Spleen (tissue), 11 donors: Measurements from ENCODE around the gene ELOB. TPM values are rescaled to one million over a fixed set of nuclear protein-coding genes. Genes with fewer than 3 reads are reported as not detected.

ENCODE experiments used
- DNase-seq: peaks from one replicate; pipeline ENCODE4 v3.0.0-alpha.2; 2020
- H3K27ac ChIP-seq, 8 donors: fragments of 200-600 bp; sonication (generic) in 7 of 8; 1 replicate in 4 of 8; 2 replicates in 4 of 8; pipeline versions ENCODE4 v1.5.0 to v1.8.0; 2016 to 2021; ENCODE audit warnings: inconsistent platforms in 4 of 8, mild to moderate bottlenecking in 4 of 8, moderate library complexity in 1 of 8
- H3K27me3 ChIP-seq, 7 donors: fragments of 200-600 bp; sonication (generic) in 6 of 7; replicated peaks in 1 of 7; 1 replicate in 4 of 7; 2 replicates in 3 of 7; pipeline versions ENCODE4 v1.5.0 to v1.8.0; 2016 to 2021; ENCODE audit warnings: inconsistent platforms in 3 of 7, mild to moderate bottlenecking in 1 of 7
- H3K36me3 ChIP-seq, 6 donors: fragments of 200-600 bp; sonication (generic) in 5 of 6; 1 replicate in 4 of 6; 2 replicates in 2 of 6; pipeline versions ENCODE4 v1.5.0 to v1.8.0; 2016 to 2021; ENCODE audit warnings: inconsistent platforms in 2 of 6
- H3K4me1 ChIP-seq, 6 donors: fragments of 200-600 bp; sonication (generic) in 5 of 6; 1 replicate in 3 of 6; 2 replicates in 3 of 6; pipeline versions ENCODE4 v1.5.0 to v1.8.0; 2016 to 2021; ENCODE audit warnings: inconsistent platforms in 3 of 6
- H3K4me3 ChIP-seq, 8 donors: fragments of 200-600 bp; sonication (generic) in 7 of 8; 1 replicate in 4 of 8; 2 replicates in 4 of 8; pipeline versions ENCODE4 v1.5.0 to v1.8.0; 2016 to 2021; ENCODE audit warnings: inconsistent platforms in 4 of 8, mild to moderate bottlenecking in 4 of 8, moderate library complexity in 2 of 8
- H3K9me3 ChIP-seq, 8 donors: fragments of 200-600 bp; sonication (generic) in 7 of 8; 1 replicate in 4 of 8; 2 replicates in 4 of 8; pipeline versions ENCODE4 v1.5.0 to v1.8.0; 2016 to 2021; ENCODE audit warnings: inconsistent platforms in 4 of 8
- POLR2A ChIP-seq, 3 donors: fragments of 450-650 bp; IDR thresholded peaks; one replicate each; pipeline ENCODE4 v1.5.1; 2017; ENCODE audit warnings: antibody characterized with exemption in 3 of 3, mild to moderate bottlenecking in 1 of 3
- POLR2AphosphoS5 ChIP-seq, 3 donors: sonication (generic); formaldehyde crosslinking; IDR thresholded peaks; one replicate each; pipeline ENCODE4 v1.5.1; 2017; ENCODE audit warnings: antibody characterized with exemption in 3 of 3
- WGBS, 5 donors: extraction: QIAGEN DNeasy Blood & Tissue Kit in 3 of 5; methylation state at CpG; one replicate each; pipeline versions ENCODE4 v1.1.5 to v1.1.7; 2013 to 2018; 5-methylcytosine and 5-hydroxymethylcytosine counted together
- intact Hi-C: fragments of 100-400 bp; cut with DNase I; formaldehyde crosslinking; loops from one replicate; pipeline ENCODE4 v1.15.0; 2023; ENCODE audit warnings: low total_unique reads
- polyA plus RNA-seq, 3 donors: library from polyadenylated mRNA; stranded (reverse); fragments of 200-250 nt; gene quantifications; one replicate each; pipeline ENCODE4 v1.2.1, GENCODE V29; 2013
- total RNA-seq, 7 donors: library from RNA; depleted of rRNA in 3 of 7; stranded (reverse); fragments of >200 nt in 3 of 7; fragmentation: NEBNext Ultra II Directional in 4 of 7; extraction: Animal tissue kit (Norgen Biotek cat#: 25700) in 4 of 7; gene quantifications; one replicate each; pipeline versions ENCODE4 v1.1.0 to v1.2.1, GENCODE V29; 2016 to 2021
- TF ChIP-seq, protein P1 (sequence below), 11 experiments: fragments of 200-600 bp in 7 of 11; fragments of 450-650 bp in 4 of 11; sonication (generic) in 4 of 11; IDR thresholded peaks in 8 of 11; conservative IDR thresholded peaks in 3 of 11; 1 replicate in 7 of 11; 2 replicates in 4 of 11; pipeline versions ENCODE4 v1.4.0 to v1.8.0; 2016 to 2021; ENCODE audit warnings: antibody characterized with exemption in 11 of 11, inconsistent platforms in 4 of 11, mild to moderate bottlenecking in 1 of 11
- donor health status: healthy with polysubstance abuse.
- donor health status: DM: no; HTN: no; CAD: no; lungs with moderate emphysema.
- donor health status: DM: no; HTN: no; CAD: no.
- donor health status: Bipolar disorder and iron deficiency.
- donor health status: healthy.
- donor health status: DM: no; HTN: no; CAD: no.
- donor health status: DM: yes; HTN: yes; CAD: no.

The ELOB gene
- total and polyA plus RNA-seq, 10 donors = 128 to 467 (median 219) TPM

DNA sequence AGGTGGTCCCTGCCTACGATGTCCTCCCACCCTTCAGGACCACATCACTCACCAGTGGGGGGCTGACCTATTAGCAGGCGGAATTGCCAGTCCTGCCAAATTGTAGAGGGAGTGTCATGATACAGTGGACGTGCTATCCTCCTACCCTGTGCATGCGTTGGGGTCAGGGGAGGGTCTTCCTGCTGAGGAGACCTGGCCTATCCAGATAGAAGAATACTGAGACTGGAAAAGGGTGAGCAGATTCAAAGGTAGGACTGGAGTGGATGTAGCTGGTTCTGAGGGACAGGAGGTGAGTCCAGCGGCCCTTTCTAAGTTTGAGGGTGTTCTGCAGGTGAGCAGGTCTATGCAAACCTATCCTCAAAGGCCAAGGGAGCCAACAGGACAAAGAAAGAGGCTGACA lies 29.2 kb upstream of the ELOB start:
- no peak for DNase-seq
- H3K27ac ChIP-seq = no peak overlapping the region
- H3K4me3 ChIP-seq = no peak overlapping the region

GRCh38 chr16:2804728-2805127 lies 27.6 kb upstream of the ELOB start:
- no peaks in the 10 kb centered on the region for H3K36me3 ChIP-seq
- DNase-seq = peak; percentile 52
- H3K27ac ChIP-seq = no peak overlapping the region
- no peaks in the 10 kb centered on the region for H3K4me1 ChIP-seq
- no peak overlapping the region for H3K4me3 ChIP-seq
- TF ChIP-seq POLR2A (IDR thresholded peaks at IDR 0.05) (no peak), POLR2AphosphoS5 (IDR thresholded peaks at IDR 0.05) (no peak)
- TF ChIP-seq, protein P1, sequence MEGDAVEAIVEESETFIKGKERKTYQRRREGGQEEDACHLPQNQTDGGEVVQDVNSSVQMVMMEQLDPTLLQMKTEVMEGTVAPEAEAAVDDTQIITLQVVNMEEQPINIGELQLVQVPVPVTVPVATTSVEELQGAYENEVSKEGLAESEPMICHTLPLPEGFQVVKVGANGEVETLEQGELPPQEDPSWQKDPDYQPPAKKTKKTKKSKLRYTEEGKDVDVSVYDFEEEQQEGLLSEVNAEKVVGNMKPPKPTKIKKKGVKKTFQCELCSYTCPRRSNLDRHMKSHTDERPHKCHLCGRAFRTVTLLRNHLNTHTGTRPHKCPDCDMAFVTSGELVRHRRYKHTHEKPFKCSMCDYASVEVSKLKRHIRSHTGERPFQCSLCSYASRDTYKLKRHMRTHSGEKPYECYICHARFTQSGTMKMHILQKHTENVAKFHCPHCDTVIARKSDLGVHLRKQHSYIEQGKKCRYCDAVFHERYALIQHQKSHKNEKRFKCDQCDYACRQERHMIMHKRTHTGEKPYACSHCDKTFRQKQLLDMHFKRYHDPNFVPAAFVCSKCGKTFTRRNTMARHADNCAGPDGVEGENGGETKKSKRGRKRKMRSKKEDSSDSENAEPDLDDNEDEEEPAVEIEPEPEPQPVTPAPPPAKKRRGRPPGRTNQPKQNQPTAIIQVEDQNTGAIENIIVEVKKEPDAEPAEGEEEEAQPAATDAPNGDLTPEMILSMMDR (IDR thresholded peaks at IDR 0.05 in 8 of 11, conservative IDR thresholded peaks at IDR 0.05 in 3 of 11) = no peak
- H3K27me3 ChIP-seq = peaks cover 0 to 22% (median 0%) of the 10 kb centered on the region in 7 donors
- 79 to 100% (median 95%) methylated on average over 1 to 4 of the region's 4 CpGs for WGBS, 5 donors
- intact Hi-C loops = no loop called here
- peaks cover 0 to 24% (median 15%) of the 10 kb centered on the region in 8 donors for H3K9me3 ChIP-seq

More for the DNA sequence above, 29.2 kb upstream of the ELOB start:
- TF ChIP-seq POLR2A (IDR thresholded peaks at IDR 0.05) (no peak), POLR2AphosphoS5 (IDR thresholded peaks at IDR 0.05) (no peak)
- TF ChIP-seq, protein P1 (IDR thresholded peaks at IDR 0.05 in 8 of 11, conservative IDR thresholded peaks at IDR 0.05 in 3 of 11) = no peak
- H3K4me1 ChIP-seq = no peaks in the 10 kb centered on the region
- H3K36me3 ChIP-seq = no peaks in the 10 kb centered on the region
- peaks cover 0 to 24% (median 15%) of the 10 kb centered on the region in 8 donors for H3K9me3 ChIP-seq
- peaks cover 0 to 36% (median 0%) of the 10 kb centered on the region in 7 donors for H3K27me3 ChIP-seq
- WGBS, 5 donors = 74 to 78% (median 77%) methylated on average over 5 of the region's 5 CpGs
- intact Hi-C loops = no loop called here

GRCh38 chr16:2803545-2804195 lies 26.6 kb upstream of the ELOB start:
- intact Hi-C loops = no loop called here
- peaks cover 0 to 24% (median 15%) of the 10 kb centered on the region in 8 donors for H3K9me3 ChIP-seq
- no peak overlapping the region for H3K27ac ChIP-seq
- H3K4me1 ChIP-seq = no peaks in the 10 kb centered on the region
- DNase-seq = no peak
- peaks cover 0 to 32% (median 6%) of the 10 kb centered on the region in 7 donors for H3K27me3 ChIP-seq
- 73 to 85% (median 80%) methylated on average over 3 of the region's 3 CpGs for WGBS, 5 donors
- TF ChIP-seq POLR2AphosphoS5 (IDR thresholded peaks at IDR 0.05) (no peak), POLR2A (IDR thresholded peaks at IDR 0.05) (no peak)
- TF ChIP-seq, protein P1 (IDR thresholded peaks at IDR 0.05 in 8 of 11, conservative IDR thresholded peaks at IDR 0.05 in 3 of 11) = no peak
- H3K4me3 ChIP-seq = no peak overlapping the region
- H3K36me3 ChIP-seq = no peaks in the 10 kb centered on the region

- Histone ChIP-seq H3K27me3 (peaks cover 0 to 46% (median 9%) of the 10 kb centered on the region in 7 donors), H3K36me3 (no peaks in the 10 kb centered on the region), H3K27ac (no peak overlapping the region), H3K9me3 (peaks cover 0 to 22% (median 15%) of the 10 kb centered on the region in 8 donors), H3K4me3 (no peak overlapping the region), H3K4me1 (peaks cover 0 to under 1% (median 0%) of the 10 kb centered on the region in 6 donors)
- intact Hi-C loops = no loop called here
- WGBS, 5 donors = 63 to 87% (median 72%) methylated on average over 1 of the region's 1 CpG
- no peak for TF ChIP-seq POLR2A (IDR thresholded peaks at IDR 0.05)
- TF ChIP-seq, protein P1 (IDR thresholded peaks at IDR 0.05 in 8 of 11, conservative IDR thresholded peaks at IDR 0.05 in 3 of 11) = no peak
- TF ChIP-seq POLR2AphosphoS5 (IDR thresholded peaks at IDR 0.05) = no peak
- DNase-seq = peak; percentile 11
Measured at GRCh38 chr16:2799859-2800226, 22.8 kb upstream of the ELOB start.
